T-helper 22 cell (primary cell): ENCODE data around the gene C16orf54.
"Not testable (repeated sequence)": the region's sequence is repeated elsewhere in the genome, so short reads cannot be mapped to it uniquely, and the experiment has no call there.

Experiments used
- DNase-seq: peaks from one replicate; pipeline ENCODE4 v3.0.0-alpha.2; 2020; ENCODE audit warnings: low read depth

C16orf54 gene

GRCh38 chr16:29707160-29707559 is 38.6 kb downstream of the C16orf54 start:
- DNase-seq = not testable (repeated sequence)

GRCh38 chr16:29705030-29705429 is 40.8 kb downstream of the C16orf54 start:
- DNase-seq = no peak

- DNase-seq = peak; percentile 52
These were observed 43.5 kb downstream of the C16orf54 start for GRCh38 chr16:29702269-29702668.

GRCh38 chr16:29701214-29701555 is 44.6 kb downstream of the C16orf54 start:
- no peak for DNase-seq

- DNase-seq = peak; percentile 55
These were observed 45.4 kb downstream of the C16orf54 start for GRCh38 chr16:29700253-29700987.

GRCh38 chr16:29699324-29700219 is 46.2 kb downstream of the C16orf54 start:
- no peak for DNase-seq

GRCh38 chr16:29698484-29699323 is 47.1 kb downstream of the C16orf54 start:
- DNase-seq = no peak

GRCh38 chr16:29698042-29698441 is 47.7 kb downstream of the C16orf54 start:
- no peak for DNase-seq

- DNase-seq = no peak
These were observed 48.4 kb downstream of the C16orf54 start for GRCh38 chr16:29697391-29697790.

GRCh38 chr16:29696881-29697331 is 48.9 kb downstream of the C16orf54 start:
- DNase-seq = no peak

GRCh38 chr16:29695675-29696074 is 50.1 kb downstream of the C16orf54 start:
- not testable (repeated sequence) for DNase-seq

- no peak for DNase-seq
These were observed 51.2 kb downstream of the C16orf54 start for GRCh38 chr16:29694384-29695195.

- not testable (repeated sequence) for DNase-seq
These were observed 53.2 kb downstream of the C16orf54 start for GRCh38 chr16:29692606-29693005.
